ENCODE data around the gene CHORDC1.
"Not testable (repeated sequence)": the region's sequence is repeated elsewhere in the genome, so short reads cannot be mapped to it uniquely, and the experiment has no call there.

The CHORDC1 gene

DNA sequence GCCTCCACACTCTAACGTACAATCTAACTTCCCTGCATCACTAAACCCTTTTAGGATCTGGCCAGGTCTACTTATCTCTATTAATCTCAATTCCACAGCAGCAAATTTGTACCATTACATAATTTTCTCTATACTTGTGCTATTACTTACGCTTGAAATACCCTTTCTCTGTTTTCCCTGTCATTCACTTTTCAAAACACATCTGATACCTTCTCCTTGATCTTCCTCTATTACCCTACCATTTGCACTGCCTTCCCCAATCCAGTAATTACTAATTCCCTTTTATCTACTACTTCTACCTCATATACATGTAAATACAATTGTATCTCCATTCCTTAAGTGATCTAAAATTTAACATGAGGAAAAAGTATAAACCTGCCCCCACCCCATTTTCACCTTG is 14.0 kb downstream of the CHORDC1 start:
- H4K8ac ChIP-seq (ENCODE audit: low read depth, low read length), result no peak overlapping the region
- H3K18ac ChIP-seq (ENCODE audit: low read length), result no peak overlapping the region
- no peak overlapping the region for H3K27ac ChIP-seq (replicated peaks; ENCODE audit: low read length)
- no peak overlapping the region for H2AFZ ChIP-seq (ENCODE audit: low read length)
- peaks cover 6 to 98% of the 10 kb centered on the region in 2 donors for H3K36me3 ChIP-seq (replicated peaks in 1 of 2; ENCODE audit: control insufficient read depth in 2 of 2, insufficient read depth in 2 of 2, low read length in 2 of 2)
- no peaks in the 10 kb centered on the region for H3K4me1 ChIP-seq (ENCODE audit: control insufficient read depth in 2 of 2, insufficient read depth in 1 of 2, low read depth in 1 of 2, low read length in 2 of 2)
- H4K91ac ChIP-seq (ENCODE audit: low read depth, low read length, poor library complexity), result no peak overlapping the region
- H3K79me1 ChIP-seq (ENCODE audit: low read depth, low read length), result no peaks in the 10 kb centered on the region
- H3K4ac ChIP-seq (ENCODE audit: low read length), result no peak overlapping the region
- DNase-seq (ENCODE audit: low spot score), result no peak
- no peak overlapping the region for H2BK12ac ChIP-seq (ENCODE audit: low read length)
- no peak overlapping the region for H3K14ac ChIP-seq (ENCODE audit: low read length)
- no peak overlapping the region for H2AK5ac ChIP-seq (ENCODE audit: low read depth, low read length)
- H2BK15ac ChIP-seq (ENCODE audit: low read length), result no peak overlapping the region
- no peak overlapping the region for H3K4me2 ChIP-seq (ENCODE audit: insufficient read depth, low read length, poor library complexity, severe bottlenecking)
- H2BK120ac ChIP-seq (ENCODE audit: low read depth, low read length), result no peak overlapping the region
- H3K27me3 ChIP-seq (ENCODE audit: control insufficient read depth in 3 of 3, insufficient read depth in 3 of 3, low read depth in 1 of 3, low read length in 3 of 3), result no peaks in the 10 kb centered on the region
- no peaks in the 10 kb centered on the region for H3K9me3 ChIP-seq (replicated peaks in 1 of 2; ENCODE audit: control insufficient read depth in 2 of 2, insufficient read depth in 1 of 2, low read depth in 1 of 2, low read length in 2 of 2)
- no CpG with 5 or more reads among the region's 2 CpGs for WGBS, 2 donors (ENCODE audit: extremely low coverage in 2 of 2, insufficient read length in 2 of 2, insufficient replicate concordance in 1 of 2)
- no peak overlapping the region for H2BK5ac ChIP-seq (ENCODE audit: low read length)
- no peak overlapping the region for H3K9ac ChIP-seq (ENCODE audit: low read depth, low read length, poor library complexity)
- no peak overlapping the region for H3K4me3 ChIP-seq (ENCODE audit: low read length in 2 of 2)
- H3K23ac ChIP-seq (ENCODE audit: low read depth, low read length, poor library complexity), result no peak overlapping the region

DNA sequence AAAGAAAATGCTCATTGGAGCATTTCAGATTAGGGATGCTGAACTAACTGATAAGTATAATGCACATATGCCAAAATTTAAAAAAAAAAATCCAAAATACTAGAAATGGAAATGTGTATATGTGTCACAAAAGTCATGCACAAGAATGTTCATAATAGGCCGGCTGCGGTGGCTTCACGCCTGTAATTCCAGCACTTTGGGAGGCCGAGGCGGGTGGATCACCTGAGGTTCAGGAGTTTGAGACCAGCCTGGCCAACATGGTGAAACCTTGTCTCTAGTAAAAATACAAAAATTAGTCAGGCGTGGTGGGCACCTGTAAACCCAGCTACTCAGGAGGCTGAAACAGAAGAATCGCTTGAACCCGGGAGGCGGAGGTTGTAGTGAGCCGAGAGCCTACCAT is 14.9 kb downstream of the CHORDC1 start:
- not testable (repeated sequence) for H4K91ac ChIP-seq (ENCODE audit: low read depth, low read length, poor library complexity); H3K4me3 ChIP-seq (ENCODE audit: low read length in 2 of 2); H2BK120ac ChIP-seq (ENCODE audit: low read depth, low read length); H3K9ac ChIP-seq (ENCODE audit: low read depth, low read length, poor library complexity); H3K27ac ChIP-seq (replicated peaks; ENCODE audit: low read length); H2AFZ ChIP-seq (ENCODE audit: low read length); H3K4ac ChIP-seq (ENCODE audit: low read length); H3K14ac ChIP-seq (ENCODE audit: low read length); DNase-seq (ENCODE audit: low spot score); H2AK5ac ChIP-seq (ENCODE audit: low read depth, low read length); H3K9me3 ChIP-seq (replicated peaks in 1 of 2; ENCODE audit: control insufficient read depth in 2 of 2, insufficient read depth in 1 of 2, low read depth in 1 of 2, low read length in 2 of 2); H3K4me1 ChIP-seq (ENCODE audit: control insufficient read depth in 2 of 2, insufficient read depth in 1 of 2, low read depth in 1 of 2, low read length in 2 of 2); H4K8ac ChIP-seq (ENCODE audit: low read depth, low read length); H2BK5ac ChIP-seq (ENCODE audit: low read length); H2BK15ac ChIP-seq (ENCODE audit: low read length); H3K23ac ChIP-seq (ENCODE audit: low read depth, low read length, poor library complexity); H3K4me2 ChIP-seq (ENCODE audit: insufficient read depth, low read length, poor library complexity, severe bottlenecking); H3K79me1 ChIP-seq (ENCODE audit: low read depth, low read length); H3K18ac ChIP-seq (ENCODE audit: low read length); H3K27me3 ChIP-seq (ENCODE audit: control insufficient read depth in 3 of 3, insufficient read depth in 3 of 3, low read depth in 1 of 3, low read length in 3 of 3); H2BK12ac ChIP-seq (ENCODE audit: low read length)
- peaks cover 6 to 98% of the 10 kb centered on the region in 2 donors for H3K36me3 ChIP-seq (replicated peaks in 1 of 2; ENCODE audit: control insufficient read depth in 2 of 2, insufficient read depth in 2 of 2, low read length in 2 of 2)
- no CpG with 5 or more reads among the region's 10 CpGs for WGBS, 2 donors (ENCODE audit: extremely low coverage in 2 of 2, insufficient read length in 2 of 2, insufficient replicate concordance in 1 of 2)

DNA sequence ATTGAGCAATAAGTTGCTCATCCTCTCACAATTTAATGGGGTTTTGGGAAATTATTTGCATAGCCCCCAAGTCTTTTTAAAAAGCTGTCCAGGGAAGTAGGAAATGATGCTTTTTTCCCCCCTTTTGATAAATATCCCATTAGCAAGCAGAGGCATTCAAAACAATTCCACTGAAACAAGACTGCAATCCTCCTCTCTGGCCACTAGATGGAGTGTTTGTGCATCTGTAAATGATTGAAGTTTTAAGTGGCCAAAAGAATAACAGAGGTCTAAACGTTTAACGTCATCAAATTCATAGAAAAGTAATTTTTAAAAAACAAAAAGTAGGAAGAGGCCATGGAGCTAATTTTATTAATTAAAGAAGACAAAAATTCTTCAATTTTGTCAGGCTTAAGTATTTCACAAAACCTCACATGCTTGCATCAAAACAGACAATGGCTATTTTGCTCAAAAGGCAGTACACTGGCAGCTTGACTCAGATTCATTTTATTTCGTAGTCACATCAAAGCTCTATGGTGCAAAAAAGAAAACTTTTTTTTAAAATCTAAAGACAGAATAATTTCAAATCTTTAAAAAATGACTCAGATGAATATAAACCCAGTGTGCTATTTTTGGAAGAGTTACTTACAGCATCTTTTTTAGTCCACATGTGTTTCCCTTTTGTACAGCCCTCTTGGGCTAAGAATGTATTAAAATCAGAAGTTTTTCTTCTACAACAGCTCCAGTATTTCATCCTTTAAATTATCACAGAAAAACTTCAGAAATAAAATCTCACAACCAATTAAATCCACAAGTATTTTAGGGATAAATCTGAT is 17.8 kb downstream of the CHORDC1 start:
- H2BK120ac ChIP-seq (ENCODE audit: low read depth, low read length), result no peak overlapping the region
- H2BK5ac ChIP-seq (ENCODE audit: low read length), result no peak overlapping the region
- H3K18ac ChIP-seq (ENCODE audit: low read length), result no peak overlapping the region
- no peak overlapping the region for H2BK12ac ChIP-seq (ENCODE audit: low read length)
- no CpG with 5 or more reads among the region's 3 CpGs for WGBS, 2 donors (ENCODE audit: extremely low coverage in 2 of 2, insufficient read length in 2 of 2, insufficient replicate concordance in 1 of 2)
- H4K8ac ChIP-seq (ENCODE audit: low read depth, low read length), result no peak overlapping the region
- no peak overlapping the region for H3K4ac ChIP-seq (ENCODE audit: low read length)
- DNase-seq (ENCODE audit: low spot score), result peak; percentile 54
- no peaks in the 10 kb centered on the region for H3K9me3 ChIP-seq (replicated peaks in 1 of 2; ENCODE audit: control insufficient read depth in 2 of 2, insufficient read depth in 1 of 2, low read depth in 1 of 2, low read length in 2 of 2)
- H3K4me1 ChIP-seq (ENCODE audit: control insufficient read depth in 2 of 2, insufficient read depth in 1 of 2, low read depth in 1 of 2, low read length in 2 of 2), result no peaks in the 10 kb centered on the region
- H3K27me3 ChIP-seq (ENCODE audit: control insufficient read depth in 3 of 3, insufficient read depth in 3 of 3, low read depth in 1 of 3, low read length in 3 of 3), result no peaks in the 10 kb centered on the region
- H3K79me1 ChIP-seq (ENCODE audit: low read depth, low read length), result no peaks in the 10 kb centered on the region
- no peak overlapping the region for H3K27ac ChIP-seq (replicated peaks; ENCODE audit: low read length)
- H2AFZ ChIP-seq (ENCODE audit: low read length), result no peak overlapping the region
- H3K9ac ChIP-seq (ENCODE audit: low read depth, low read length, poor library complexity), result no peak overlapping the region
- H3K14ac ChIP-seq (ENCODE audit: low read length), result no peak overlapping the region
- H4K91ac ChIP-seq (ENCODE audit: low read depth, low read length, poor library complexity), result no peak overlapping the region
- no peak overlapping the region for H3K4me3 ChIP-seq (ENCODE audit: low read length in 2 of 2)
- H3K36me3 ChIP-seq (replicated peaks in 1 of 2; ENCODE audit: control insufficient read depth in 2 of 2, insufficient read depth in 2 of 2, low read length in 2 of 2), result peaks cover 4 to 94% of the 10 kb centered on the region in 2 donors
- no peak overlapping the region for H2BK15ac ChIP-seq (ENCODE audit: low read length)
- no peak overlapping the region for H3K4me2 ChIP-seq (ENCODE audit: insufficient read depth, low read length, poor library complexity, severe bottlenecking)
- no peak overlapping the region for H3K23ac ChIP-seq (ENCODE audit: low read depth, low read length, poor library complexity)
- H2AK5ac ChIP-seq (ENCODE audit: low read depth, low read length), result no peak overlapping the region

DNA sequence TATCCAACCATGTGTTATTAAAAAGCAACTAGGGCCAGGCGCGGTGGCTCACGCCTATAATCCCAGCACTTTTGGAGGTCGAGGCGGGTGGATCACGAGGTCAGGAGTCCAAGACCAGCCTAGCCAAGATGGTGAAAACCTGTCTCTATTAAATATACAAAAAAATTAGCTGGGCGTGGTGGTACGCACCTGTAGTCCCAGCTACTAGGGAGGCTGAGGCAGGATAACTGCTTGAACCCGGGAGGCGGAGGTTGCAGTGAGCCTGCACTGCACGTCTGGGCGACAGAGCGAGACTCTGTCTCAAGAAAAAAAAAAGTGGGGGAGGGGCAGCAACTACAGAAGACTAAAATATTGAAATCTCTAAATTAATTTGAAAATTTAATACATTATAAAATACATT is 18.4 kb downstream of the CHORDC1 start:
- Histone ChIP-seq H3K14ac (ENCODE audit: low read length) (no peak overlapping the region), H3K4me3 (ENCODE audit: low read length in 2 of 2) (no peak overlapping the region), H3K9me3 (replicated peaks in 1 of 2; ENCODE audit: control insufficient read depth in 2 of 2, insufficient read depth in 1 of 2, low read depth in 1 of 2, low read length in 2 of 2) (no peaks in the 10 kb centered on the region), H3K9ac (ENCODE audit: low read depth, low read length, poor library complexity) (no peak overlapping the region), H3K27me3 (ENCODE audit: control insufficient read depth in 3 of 3, insufficient read depth in 3 of 3, low read depth in 1 of 3, low read length in 3 of 3) (no peaks in the 10 kb centered on the region), H2AFZ (ENCODE audit: low read length) (no peak overlapping the region), H4K8ac (ENCODE audit: low read depth, low read length) (no peak overlapping the region), H3K18ac (ENCODE audit: low read length) (no peak overlapping the region), H3K27ac (replicated peaks; ENCODE audit: low read length) (no peak overlapping the region), H3K23ac (ENCODE audit: low read depth, low read length, poor library complexity) (no peak overlapping the region), H3K79me1 (ENCODE audit: low read depth, low read length) (no peaks in the 10 kb centered on the region), H2BK15ac (ENCODE audit: low read length) (no peak overlapping the region), H4K91ac (ENCODE audit: low read depth, low read length, poor library complexity) (no peak overlapping the region), H3K4me1 (ENCODE audit: control insufficient read depth in 2 of 2, insufficient read depth in 1 of 2, low read depth in 1 of 2, low read length in 2 of 2) (no peaks in the 10 kb centered on the region), H3K4ac (ENCODE audit: low read length) (no peak overlapping the region), H2AK5ac (ENCODE audit: low read depth, low read length) (no peak overlapping the region), H3K36me3 (replicated peaks in 1 of 2; ENCODE audit: control insufficient read depth in 2 of 2, insufficient read depth in 2 of 2, low read length in 2 of 2) (peaks cover 0 to 93% of the 10 kb centered on the region in 2 donors), H2BK120ac (ENCODE audit: low read depth, low read length) (no peak overlapping the region), H3K4me2 (ENCODE audit: insufficient read depth, low read length, poor library complexity, severe bottlenecking) (no peak overlapping the region), H2BK12ac (ENCODE audit: low read length) (no peak overlapping the region), H2BK5ac (ENCODE audit: low read length) (no peak overlapping the region)
- WGBS, 2 donors (ENCODE audit: extremely low coverage in 2 of 2, insufficient read length in 2 of 2, insufficient replicate concordance in 1 of 2), result no CpG with 5 or more reads among the region's 13 CpGs
- no peak for DNase-seq (ENCODE audit: low spot score)

All from neuronal stem cell (in vitro differentiated cells).